Breast epithelium (tissue), 4 donors: ENCODE measurements around the gene NLGN4Y. TPM values are rescaled to one million over a fixed set of nuclear protein-coding genes. Genes with fewer than 3 reads are reported as not detected.

ENCODE experiments used
- DNase-seq, 2 donors: peaks; one replicate each; pipeline ENCODE4 v3.0.0-alpha.2; 2019; ENCODE audit warnings: low spot score in 2 of 2
- H3K27ac ChIP-seq, 2 donors: fragments of 200-600 bp; sonication (generic) in 1 of 2; one replicate each; pipeline ENCODE4 v1.5.1; 2016 to 2019; ENCODE audit warnings: mild to moderate bottlenecking in 1 of 2
- H3K27me3 ChIP-seq, 2 donors: fragments of 200-600 bp; sonication (generic) in 1 of 2; one replicate each; pipeline versions ENCODE4 v1.5.1 to v1.6.0; 2017 to 2019; ENCODE audit warnings: control low read depth in 1 of 2, mild to moderate bottlenecking in 1 of 2
- H3K36me3 ChIP-seq: fragments of 200-600 bp; one replicate; pipeline ENCODE4 v1.5.1; 2019
- H3K4me1 ChIP-seq, 2 donors: fragments of 200-600 bp; sonication (generic); one replicate each; pipeline ENCODE4 v1.5.1; 2016 to 2019; ENCODE audit warnings: control low read depth in 1 of 2
- H3K4me3 ChIP-seq, 3 donors: fragments of 200-600 bp; sonication (generic); 1 replicate in 2 of 3; 2 replicates in 1 of 3; pipeline ENCODE4 v1.5.1; 2016 to 2019; ENCODE audit warnings: mild to moderate bottlenecking in 3 of 3, moderate library complexity in 2 of 3
- H3K9me3 ChIP-seq, 2 donors: fragments of 200-600 bp; sonication (generic) in 1 of 2; one replicate each; pipeline ENCODE4 v1.5.1; 2016 to 2019; ENCODE audit warnings: control low read depth in 1 of 2
- POLR2A ChIP-seq: fragments of 450-650 bp; IDR thresholded peaks from one replicate; pipeline ENCODE4 v1.6.1; 2016; ENCODE audit warnings: antibody characterized with exemption, mild to moderate bottlenecking, moderate library complexity
- POLR2AphosphoS5 ChIP-seq, 3 donors: sonication (generic); formaldehyde crosslinking; IDR thresholded peaks; one replicate each; pipeline ENCODE4 v1.6.1; 2017; ENCODE audit warnings: antibody characterized with exemption in 3 of 3
- intact Hi-C: fragments of 100-400 bp; cut with DNase I; formaldehyde crosslinking; loops from one replicate; pipeline ENCODE4 v1.15.1; 2023; ENCODE audit warnings: low total_unique reads
- total RNA-seq, 3 donors: library from RNA; depleted of rRNA; stranded (reverse); fragments of >200 nt; gene quantifications; one replicate each; pipeline ENCODE4 v1.1.0, GENCODE V29; 2016
- TF ChIP-seq, protein P1 (sequence below), 3 donors: fragments of 450-650 bp; IDR thresholded peaks; one replicate each; pipeline ENCODE4 v1.5.1; 2016 to 2017; ENCODE audit warnings: antibody characterized with exemption in 3 of 3, mild to moderate bottlenecking in 3 of 3, moderate library complexity in 3 of 3

The NLGN4Y gene
- total RNA-seq, 3 donors from 2014 or later, result 0.15 to 20.3 TPM; not detected in 1

DNA sequence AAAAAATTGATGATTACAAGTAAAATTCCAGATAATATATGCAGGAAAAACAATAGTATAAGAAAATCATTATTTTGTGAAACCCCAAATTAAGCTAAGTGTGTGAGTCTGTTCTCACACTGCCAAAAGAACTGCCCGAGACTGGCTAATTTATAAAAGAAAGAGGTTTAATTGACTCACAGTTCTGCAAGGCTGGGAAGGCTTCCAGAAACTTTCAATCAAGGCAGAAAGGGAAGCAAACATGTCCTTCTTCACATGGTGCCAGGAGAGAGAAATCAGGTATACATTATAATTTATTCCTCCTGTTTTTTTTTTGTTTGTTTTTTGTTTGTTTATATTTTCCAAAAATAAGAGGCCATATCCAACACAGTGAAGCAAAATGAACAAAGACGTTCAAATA is 276.8 kb downstream of the NLGN4Y start:
- no peaks in the 10 kb centered on the region for H3K36me3 ChIP-seq
- TF ChIP-seq POLR2A, result no peak
- TF ChIP-seq, protein P1, sequence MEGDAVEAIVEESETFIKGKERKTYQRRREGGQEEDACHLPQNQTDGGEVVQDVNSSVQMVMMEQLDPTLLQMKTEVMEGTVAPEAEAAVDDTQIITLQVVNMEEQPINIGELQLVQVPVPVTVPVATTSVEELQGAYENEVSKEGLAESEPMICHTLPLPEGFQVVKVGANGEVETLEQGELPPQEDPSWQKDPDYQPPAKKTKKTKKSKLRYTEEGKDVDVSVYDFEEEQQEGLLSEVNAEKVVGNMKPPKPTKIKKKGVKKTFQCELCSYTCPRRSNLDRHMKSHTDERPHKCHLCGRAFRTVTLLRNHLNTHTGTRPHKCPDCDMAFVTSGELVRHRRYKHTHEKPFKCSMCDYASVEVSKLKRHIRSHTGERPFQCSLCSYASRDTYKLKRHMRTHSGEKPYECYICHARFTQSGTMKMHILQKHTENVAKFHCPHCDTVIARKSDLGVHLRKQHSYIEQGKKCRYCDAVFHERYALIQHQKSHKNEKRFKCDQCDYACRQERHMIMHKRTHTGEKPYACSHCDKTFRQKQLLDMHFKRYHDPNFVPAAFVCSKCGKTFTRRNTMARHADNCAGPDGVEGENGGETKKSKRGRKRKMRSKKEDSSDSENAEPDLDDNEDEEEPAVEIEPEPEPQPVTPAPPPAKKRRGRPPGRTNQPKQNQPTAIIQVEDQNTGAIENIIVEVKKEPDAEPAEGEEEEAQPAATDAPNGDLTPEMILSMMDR (IDR thresholded peaks at IDR 0.05), result no peak
- no peak for TF ChIP-seq POLR2AphosphoS5 (IDR thresholded peaks at IDR 0.05)
- H3K27ac ChIP-seq, result no peak overlapping the region
- intact Hi-C loops, result no loop called here
- no peaks in the 10 kb centered on the region for H3K27me3 ChIP-seq
- no peaks in the 10 kb centered on the region for H3K4me1 ChIP-seq
- H3K9me3 ChIP-seq, result no peaks in the 10 kb centered on the region
- DNase-seq, result no peak
- no peak overlapping the region for H3K4me3 ChIP-seq

DNA sequence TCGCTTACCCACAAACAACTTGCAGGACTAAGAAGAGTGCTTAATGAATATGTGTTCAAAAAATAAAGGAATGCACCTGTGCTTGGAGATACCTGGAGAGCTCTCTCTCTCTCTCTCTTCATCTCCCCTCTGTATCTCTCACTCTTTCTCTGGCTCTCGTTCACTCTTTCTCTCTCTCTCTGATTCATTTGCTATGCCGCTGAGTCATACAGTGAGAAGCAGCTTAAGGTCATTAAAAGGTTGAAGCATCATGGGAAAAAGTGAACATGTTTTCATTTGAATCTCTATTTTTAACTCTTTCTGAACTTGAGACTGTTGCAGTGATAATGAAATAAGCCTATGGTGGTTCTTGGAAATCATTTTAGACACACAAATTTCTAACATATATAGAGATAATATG is 277.8 kb downstream of the NLGN4Y start:
- no peaks in the 10 kb centered on the region for H3K36me3 ChIP-seq
- no peaks in the 10 kb centered on the region for H3K4me1 ChIP-seq
- no peak for DNase-seq
- intact Hi-C loops, result no loop called here
- H3K4me3 ChIP-seq, result no peak overlapping the region
- H3K27me3 ChIP-seq, result no peaks in the 10 kb centered on the region
- no peak overlapping the region for H3K27ac ChIP-seq
- TF ChIP-seq POLR2A, result no peak
- no peak for TF ChIP-seq POLR2AphosphoS5 (IDR thresholded peaks at IDR 0.05)
- TF ChIP-seq, protein P1 (IDR thresholded peaks at IDR 0.05), result no peak
- no peaks in the 10 kb centered on the region for H3K9me3 ChIP-seq

- no peak for TF ChIP-seq POLR2A
- TF ChIP-seq POLR2AphosphoS5 (IDR thresholded peaks at IDR 0.05), result no peak
- TF ChIP-seq, protein P1 (IDR thresholded peaks at IDR 0.05), result no peak
- DNase-seq, result no peak
- no peak overlapping the region for H3K4me3 ChIP-seq
- H3K27me3 ChIP-seq, result no peaks in the 10 kb centered on the region
- intact Hi-C loops, result no loop called here
- H3K36me3 ChIP-seq, result no peaks in the 10 kb centered on the region
- no peak overlapping the region for H3K27ac ChIP-seq
- H3K9me3 ChIP-seq, result no peaks in the 10 kb centered on the region
- no peaks in the 10 kb centered on the region for H3K4me1 ChIP-seq
Measured at GRCh38 chrY:14804041-14804440, 279.7 kb downstream of the NLGN4Y start.

DNA sequence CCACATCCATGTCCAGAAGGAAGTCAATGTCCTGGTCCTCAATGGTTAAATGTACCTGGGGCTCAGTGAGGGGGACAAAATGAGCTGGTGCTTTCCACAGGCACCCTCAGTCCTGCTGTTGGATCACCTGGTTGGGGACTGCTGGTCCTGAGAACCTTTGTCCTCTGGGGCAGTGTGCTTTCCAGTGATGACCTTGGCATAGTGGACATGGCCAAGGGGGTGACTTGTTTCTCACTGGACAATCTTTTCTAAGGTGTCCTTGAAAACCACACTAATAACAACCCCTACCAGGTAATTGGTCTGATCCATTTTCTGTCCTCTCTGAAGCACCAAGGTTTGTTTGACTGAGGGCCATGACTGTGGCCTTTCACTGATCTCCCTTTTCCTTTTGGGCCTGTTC is 294.1 kb downstream of the NLGN4Y start:
- no peak for DNase-seq
- H3K36me3 ChIP-seq, result no peaks in the 10 kb centered on the region
- no peaks in the 10 kb centered on the region for H3K27me3 ChIP-seq
- no peak for TF ChIP-seq POLR2AphosphoS5 (IDR thresholded peaks at IDR 0.05)
- intact Hi-C loops, result no loop called here
- H3K4me3 ChIP-seq, result no peak overlapping the region
- no peak overlapping the region for H3K27ac ChIP-seq
- no peaks in the 10 kb centered on the region for H3K9me3 ChIP-seq
- no peaks in the 10 kb centered on the region for H3K4me1 ChIP-seq

GRCh38 chrY:14822201-14822600 is 297.9 kb downstream of the NLGN4Y start:
- Histone ChIP-seq H3K27ac (no peak overlapping the region), H3K36me3 (no peaks in the 10 kb centered on the region), H3K4me1 (no peaks in the 10 kb centered on the region), H3K4me3 (no peak overlapping the region), H3K27me3 (no peaks in the 10 kb centered on the region), H3K9me3 (no peaks in the 10 kb centered on the region)
- TF ChIP-seq POLR2AphosphoS5 (IDR thresholded peaks at IDR 0.05) (no peak), POLR2A (no peak)
- TF ChIP-seq, protein P1 (IDR thresholded peaks at IDR 0.05), result no peak
- intact Hi-C loops, result no loop called here
- no peak for DNase-seq

DNA sequence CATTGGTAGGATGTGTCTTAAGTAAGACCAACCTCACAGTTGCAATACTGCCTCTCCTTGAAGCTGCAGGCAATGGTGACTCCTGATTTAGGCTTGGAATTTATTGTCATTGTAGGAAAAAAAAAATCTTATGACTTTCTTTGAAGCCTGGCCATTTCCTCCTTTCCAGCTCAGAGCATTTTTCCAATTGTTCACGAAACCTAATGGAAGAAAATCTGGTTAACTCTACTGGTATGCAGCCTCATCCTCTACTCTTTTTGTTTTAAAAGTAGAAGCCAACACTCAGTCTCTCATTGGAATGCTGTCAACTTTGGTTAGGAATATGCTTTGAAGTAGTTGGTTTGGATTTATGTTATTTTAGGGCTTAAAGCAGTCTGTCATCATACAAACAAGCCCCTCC is 298.6 kb downstream of the NLGN4Y start:
- H3K4me3 ChIP-seq, result no peak overlapping the region
- DNase-seq, result no peak
- TF ChIP-seq POLR2AphosphoS5 (IDR thresholded peaks at IDR 0.05) (no peak), POLR2A (no peak)
- TF ChIP-seq, protein P1 (IDR thresholded peaks at IDR 0.05), result no peak
- no peaks in the 10 kb centered on the region for H3K36me3 ChIP-seq
- no peaks in the 10 kb centered on the region for H3K4me1 ChIP-seq
- H3K27ac ChIP-seq, result no peak overlapping the region
- no peaks in the 10 kb centered on the region for H3K9me3 ChIP-seq
- no peaks in the 10 kb centered on the region for H3K27me3 ChIP-seq
- intact Hi-C loops, result no loop called here
